ENCODE measurements around the gene SLC35A1. TPM values are rescaled to one million over a fixed set of nuclear protein-coding genes. Genes with fewer than 3 reads are reported as not detected.
"Not testable (repeated sequence)": the region's sequence is repeated elsewhere in the genome, so short reads cannot be mapped to it uniquely, and the experiment has no call there.

Gene SLC35A1, protein sequence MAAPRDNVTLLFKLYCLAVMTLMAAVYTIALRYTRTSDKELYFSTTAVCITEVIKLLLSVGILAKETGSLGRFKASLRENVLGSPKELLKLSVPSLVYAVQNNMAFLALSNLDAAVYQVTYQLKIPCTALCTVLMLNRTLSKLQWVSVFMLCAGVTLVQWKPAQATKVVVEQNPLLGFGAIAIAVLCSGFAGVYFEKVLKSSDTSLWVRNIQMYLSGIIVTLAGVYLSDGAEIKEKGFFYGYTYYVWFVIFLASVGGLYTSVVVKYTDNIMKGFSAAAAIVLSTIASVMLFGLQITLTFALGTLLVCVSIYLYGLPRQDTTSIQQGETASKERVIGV
- polyA plus RNA-seq (ENCODE audit: insufficient read length in 4 of 4), result 10 to 100 TPM; 44.8 to 53.7 (median 49.5) TPM

DNA sequence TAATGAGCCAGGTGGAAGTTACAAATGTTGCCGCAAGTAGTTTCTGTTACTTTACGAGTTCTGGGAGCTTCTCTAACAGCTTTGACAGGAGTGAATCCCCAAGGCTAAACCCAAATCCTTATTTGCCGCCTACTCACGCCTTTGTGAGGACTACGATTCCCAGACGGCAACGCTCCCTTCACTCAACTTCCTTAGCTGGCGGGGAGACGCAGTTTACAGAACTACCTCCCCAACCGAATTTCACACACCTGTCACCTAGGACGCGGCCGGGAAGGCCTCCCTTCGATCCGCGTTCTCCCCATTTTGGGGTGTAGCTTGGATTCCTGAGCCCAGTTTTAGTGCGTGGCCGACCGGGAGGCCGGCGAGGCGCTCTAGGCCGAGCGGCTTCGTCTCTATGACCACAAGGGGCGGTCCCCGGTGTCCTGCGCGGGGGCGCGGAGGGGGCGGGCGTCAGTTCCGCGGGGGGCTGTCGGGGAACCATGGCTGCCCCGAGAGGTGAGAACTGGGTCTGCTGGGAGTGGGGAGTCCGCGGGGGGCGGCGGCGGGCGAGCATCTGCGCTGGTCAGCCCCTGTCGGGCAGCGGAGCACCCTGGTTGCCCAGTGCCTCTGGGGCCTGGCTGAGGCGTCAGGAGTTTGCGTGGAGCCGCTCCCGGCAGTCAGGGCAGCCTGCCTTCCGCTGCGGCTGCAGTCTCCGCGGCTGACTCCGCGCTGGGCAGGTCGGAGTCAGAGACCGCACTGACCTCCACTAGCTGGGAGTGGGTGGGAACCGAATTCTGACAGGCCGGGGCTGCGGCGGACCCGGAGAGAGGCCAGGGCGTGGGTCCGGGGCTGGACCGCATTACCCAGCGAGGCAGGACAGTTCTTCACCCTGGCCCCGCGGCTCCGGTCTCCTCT is at the start of gene SLC35A1:
TSS of gene SLC35A1 (plus strand) at position 450 of the 894 bp plus-strand sequence. CDS start at position 480, 30 bp downstream.
- peak; percentile 73 to 83 (median 78) for DNase-seq (ENCODE audit: low read depth in 4 of 4, low spot score in 3 of 4)

DNA sequence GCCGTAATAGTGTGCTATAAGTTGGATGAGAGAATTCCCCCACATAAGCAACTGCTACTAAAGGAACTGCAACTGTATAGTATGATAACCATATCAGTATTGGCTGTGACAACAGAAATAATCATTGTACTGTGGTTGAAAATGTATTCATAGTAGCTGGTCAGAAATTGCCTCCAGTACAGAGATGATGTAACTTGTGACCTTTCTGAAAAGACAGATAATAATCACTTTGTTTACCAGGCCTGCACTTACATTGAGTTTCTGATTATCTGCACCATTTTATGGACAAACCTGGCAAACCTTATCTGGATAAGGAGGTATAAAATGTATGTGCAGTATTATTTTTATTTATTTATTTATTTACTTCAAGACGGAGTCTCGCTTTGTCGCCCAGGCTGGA is 46.0 kb upstream of the SLC35A1 start:
- DNase-seq (ENCODE audit: low read depth in 4 of 4, low spot score in 3 of 4), result no peak

DNA sequence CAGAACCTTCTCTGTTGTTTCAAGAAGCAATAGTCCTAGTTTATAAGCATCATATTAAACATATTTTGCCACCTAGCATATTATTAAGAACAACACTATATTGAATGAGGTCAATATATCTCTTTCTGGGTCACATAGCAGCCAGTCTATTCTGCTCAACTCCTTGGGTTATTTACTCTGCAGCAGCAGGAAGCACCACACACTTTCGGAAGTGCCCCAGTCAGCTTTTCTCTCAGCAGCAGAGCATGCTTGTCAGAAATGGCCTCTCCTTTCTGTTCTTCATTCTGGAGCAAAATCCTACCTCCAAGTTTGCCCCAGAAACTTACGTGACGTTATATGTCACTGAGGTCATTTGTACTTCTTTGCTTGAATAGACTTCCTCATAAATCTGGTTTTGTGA is 42.3 kb upstream of the SLC35A1 start:
- DNase-seq (ENCODE audit: low read depth in 4 of 4, low spot score in 3 of 4), result no peak

DNA sequence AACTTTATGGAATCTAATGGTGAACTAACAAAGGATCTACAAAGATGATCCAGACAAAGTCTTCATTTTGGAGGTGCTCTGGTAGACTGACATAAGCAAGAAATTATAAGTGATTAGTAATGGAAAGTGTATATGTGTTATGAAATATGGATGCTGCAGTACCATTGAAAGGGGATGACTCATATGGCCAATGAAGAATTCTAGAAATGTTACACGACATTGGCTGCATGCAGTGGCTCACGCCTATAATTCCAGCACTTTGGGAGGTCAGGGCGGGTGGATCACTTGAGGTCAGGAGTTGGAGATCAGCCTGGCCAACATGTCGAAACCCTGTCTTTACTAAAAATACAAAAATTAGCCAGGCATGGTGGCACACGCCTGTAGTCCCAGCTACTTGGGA is 41.5 kb upstream of the SLC35A1 start:
- no peak for DNase-seq (ENCODE audit: low read depth in 4 of 4, low spot score in 3 of 4)

DNA sequence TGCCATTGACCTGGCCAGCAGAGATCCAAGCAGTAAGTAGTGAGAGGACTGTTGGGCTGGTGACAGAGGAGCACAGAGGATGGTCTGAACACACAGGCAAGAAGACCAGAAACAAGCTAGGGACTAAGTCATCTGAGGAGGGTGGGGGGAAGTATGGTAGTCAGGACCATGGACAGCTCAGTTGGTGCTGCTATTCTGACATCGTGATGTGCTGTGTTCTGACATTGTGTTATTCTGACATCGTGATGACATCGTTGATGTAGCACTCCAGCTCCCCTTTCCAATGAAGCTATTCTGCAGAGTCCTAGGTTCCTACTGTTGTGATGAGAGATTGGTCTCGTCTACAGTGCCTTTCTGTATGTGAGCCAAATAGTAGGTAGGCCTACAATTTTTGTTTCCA is 36.3 kb upstream of the SLC35A1 start:
- peak; percentile 53 to 72 (median 62) for DNase-seq (ENCODE audit: low read depth in 4 of 4, low spot score in 3 of 4)

DNA sequence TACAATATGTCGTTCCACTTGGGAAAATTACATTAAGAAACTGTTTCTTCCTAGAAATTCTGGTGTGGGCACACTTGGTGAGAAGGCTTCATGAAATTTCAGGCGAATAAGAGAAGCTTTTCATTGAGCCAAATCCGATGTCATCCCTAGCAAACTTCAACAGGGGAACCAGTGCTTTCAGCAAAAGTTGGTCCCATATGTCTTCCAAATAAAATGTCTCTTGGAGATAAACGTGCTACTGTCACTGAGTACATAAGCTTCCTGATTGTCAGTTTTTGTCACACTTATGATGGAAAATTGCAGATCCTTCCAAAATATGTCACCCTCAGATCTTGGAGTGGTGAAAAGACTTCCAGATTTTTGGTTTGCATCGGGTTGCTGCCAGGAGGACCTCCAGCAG is 31.1 kb upstream of the SLC35A1 start:
- DNase-seq (ENCODE audit: low read depth in 4 of 4, low spot score in 3 of 4), result no peak

DNA sequence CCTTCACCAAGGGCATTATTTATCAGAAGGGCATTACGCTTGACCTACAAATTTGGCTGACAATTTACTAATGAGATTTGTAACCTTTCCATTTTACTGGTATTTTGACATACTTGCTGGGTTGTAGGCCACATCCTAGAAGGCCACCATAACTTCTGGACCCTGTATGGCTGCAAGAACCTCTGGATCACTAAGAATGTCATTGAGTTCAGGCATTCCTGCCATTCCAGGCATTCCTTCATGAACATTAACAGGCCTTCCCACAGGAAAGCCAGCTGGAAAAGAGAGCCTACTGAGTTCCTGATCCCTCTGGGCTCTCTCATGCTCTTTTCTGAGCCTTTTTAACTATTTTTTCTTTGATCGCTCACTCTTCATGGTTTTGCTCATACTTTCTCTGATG is 28.4 kb upstream of the SLC35A1 start:
- DNase-seq (ENCODE audit: low read depth in 4 of 4, low spot score in 3 of 4), result no peak

DNA sequence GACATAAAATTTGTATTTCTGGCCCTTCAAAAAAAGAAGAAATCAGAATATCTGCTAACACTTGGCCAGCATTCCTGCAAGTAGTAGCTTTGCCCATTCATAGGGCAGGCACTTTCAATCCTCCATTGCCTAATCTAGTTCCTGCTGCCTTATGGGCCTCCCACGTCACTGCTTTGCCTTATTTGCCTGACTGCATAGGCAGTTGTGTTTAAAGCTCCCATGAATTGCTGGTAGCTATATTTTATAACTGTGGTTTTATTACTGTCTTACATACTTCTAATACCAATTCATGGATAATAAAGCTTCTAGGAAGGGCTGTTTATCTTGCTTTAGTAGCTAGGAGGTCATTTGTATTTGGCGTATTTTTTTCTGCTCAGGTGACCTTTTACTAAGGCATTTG is 7.7 kb upstream of the SLC35A1 start:
- no peak for DNase-seq (ENCODE audit: low read depth in 4 of 4, low spot score in 3 of 4)

DNA sequence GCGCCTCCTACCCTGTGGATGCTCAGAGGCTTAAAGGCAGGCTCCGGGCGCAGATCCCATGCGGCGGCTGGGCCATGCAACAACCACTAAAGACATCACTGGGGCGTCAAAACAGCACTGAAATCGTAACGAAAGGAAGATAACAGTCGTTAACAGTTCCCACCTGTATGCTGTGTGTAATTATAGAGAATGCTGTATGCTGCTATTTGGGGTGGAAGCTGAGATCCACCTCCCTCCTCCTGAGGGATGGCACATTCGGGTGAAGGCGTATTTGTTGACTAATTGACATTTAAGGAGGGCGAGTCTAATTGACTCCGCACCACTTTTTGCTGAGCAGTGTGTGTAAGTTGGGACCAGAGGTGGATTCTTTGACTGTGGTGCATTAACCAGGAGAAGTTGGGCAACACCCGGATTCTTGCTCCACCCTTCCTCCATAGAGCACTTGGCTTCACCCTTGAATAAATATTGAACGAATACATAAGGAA is 687 bp downstream of the SLC35A1 start:
- peak; percentile 14 to 31 (median 20) for DNase-seq (ENCODE audit: low read depth in 4 of 4, low spot score in 3 of 4)

DNA sequence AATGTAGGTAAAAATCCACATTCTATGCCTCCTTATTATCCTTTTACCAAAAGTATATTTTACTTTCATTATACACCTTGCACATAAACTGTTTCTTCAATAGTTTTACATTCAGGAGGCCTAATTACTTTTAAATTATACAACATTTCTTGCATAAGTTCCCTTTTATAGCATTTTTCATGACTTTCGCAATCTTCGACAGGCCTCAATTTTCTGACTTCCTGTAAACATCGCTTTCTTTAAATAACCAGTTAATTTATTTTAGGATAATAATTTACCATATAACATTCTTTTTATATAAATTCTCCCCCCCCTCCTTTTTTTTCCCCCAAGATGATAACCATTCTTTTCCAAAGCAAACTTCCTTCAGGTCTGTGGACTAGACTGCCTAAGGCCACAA is 9.2 kb downstream of the SLC35A1 start:
- DNase-seq (ENCODE audit: low read depth in 4 of 4, low spot score in 3 of 4), result no peak

DNA sequence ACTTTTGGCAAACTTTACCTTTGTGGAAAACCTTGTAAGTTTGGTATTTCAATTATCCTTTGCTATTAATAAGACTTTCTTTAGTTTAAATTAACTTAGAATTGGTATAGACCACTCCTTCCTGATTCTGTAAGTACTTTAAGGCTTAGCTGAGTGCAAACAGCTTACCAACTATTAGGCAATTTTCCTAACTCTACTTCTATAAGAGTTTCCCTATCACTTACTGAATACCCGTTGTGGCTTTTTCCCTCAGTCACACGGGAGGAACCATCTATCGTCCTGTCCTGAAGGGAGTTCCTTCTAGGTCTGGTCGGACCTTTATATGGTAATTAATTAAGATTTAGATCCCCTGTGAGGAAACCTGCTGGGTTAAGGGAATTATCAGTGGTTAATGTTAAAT is 9.6 kb downstream of the SLC35A1 start:
- no peak for DNase-seq (ENCODE audit: low read depth in 4 of 4, low spot score in 3 of 4)

DNA sequence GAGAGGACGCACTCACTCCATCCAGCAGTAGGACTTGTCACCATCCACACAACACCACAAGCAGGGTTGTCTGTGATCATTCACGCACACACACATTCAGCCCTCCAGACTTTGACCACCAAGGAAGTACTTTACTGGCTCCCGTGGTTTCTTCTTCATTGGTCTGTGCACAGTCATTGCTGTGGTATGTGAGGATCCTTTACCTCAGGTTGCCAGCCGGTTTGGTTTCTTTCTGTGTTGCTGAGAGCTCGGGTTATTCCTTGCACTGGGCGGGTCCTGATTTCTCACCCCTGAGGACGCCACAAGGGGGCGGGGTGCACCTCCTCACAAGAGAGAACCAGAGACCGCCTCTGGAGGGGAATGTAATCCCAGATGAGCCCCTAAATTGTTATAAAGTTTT is 11.2 kb downstream of the SLC35A1 start:
- no peak for DNase-seq (ENCODE audit: low read depth in 4 of 4, low spot score in 3 of 4)

DNA sequence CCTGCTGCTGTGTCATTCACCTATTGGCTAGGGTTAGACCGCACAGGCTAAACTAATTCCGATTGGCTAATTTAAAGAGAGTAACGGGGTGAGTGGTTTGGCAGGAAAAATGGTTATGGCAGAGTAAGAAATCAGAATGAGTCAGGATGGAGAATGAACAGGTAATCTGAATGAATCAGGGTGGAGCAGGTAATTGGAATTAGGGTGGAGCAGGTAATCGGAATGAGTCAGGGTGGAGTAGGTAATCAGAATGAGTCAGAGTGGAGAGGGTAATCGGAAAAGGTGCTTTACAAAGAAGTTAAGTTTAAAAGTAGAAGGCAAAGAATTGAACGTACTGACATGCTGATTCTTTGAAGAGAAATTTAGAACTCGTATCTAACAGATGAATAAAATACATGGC is 11.7 kb downstream of the SLC35A1 start:
- no peak for DNase-seq (ENCODE audit: low read depth in 4 of 4, low spot score in 3 of 4)

DNA sequence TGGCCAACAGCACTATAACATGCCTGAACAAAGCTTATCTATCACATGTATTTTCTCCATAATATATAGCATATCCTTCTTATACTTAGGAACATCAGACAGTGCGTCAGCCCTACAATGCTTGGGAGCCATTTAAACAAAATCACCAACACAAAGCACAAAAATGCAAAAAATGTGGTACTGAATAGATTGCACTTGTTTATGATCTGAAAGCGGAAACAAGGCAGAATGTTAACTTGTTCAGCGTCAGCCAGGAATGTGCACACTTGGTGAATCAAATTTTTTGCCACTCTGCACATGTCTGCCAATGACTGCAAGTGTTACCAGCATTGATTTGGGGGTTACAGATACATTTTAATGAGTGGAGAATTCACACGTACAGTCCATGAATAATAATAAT is 14.8 kb downstream of the SLC35A1 start:
- DNase-seq (ENCODE audit: low read depth in 4 of 4, low spot score in 3 of 4), result no peak

DNA sequence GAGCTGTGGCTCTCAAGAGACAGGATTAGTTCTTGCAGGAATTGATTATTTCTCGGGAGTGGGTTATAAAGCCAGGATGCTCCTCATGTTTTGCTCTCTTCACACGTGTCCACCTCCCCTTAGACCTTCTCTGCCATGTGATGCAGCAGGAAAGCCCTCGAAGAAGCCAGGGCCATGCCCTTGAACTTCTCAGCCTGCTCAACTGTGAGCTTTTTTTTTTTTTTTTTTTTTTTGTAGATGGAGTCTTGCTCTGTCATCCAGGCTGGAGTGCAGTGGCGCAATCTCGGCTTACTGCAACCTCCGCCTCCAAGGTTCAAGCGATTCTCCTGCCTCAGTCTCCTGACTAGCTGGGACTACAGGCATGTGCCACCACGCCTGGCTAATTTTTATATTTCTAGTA is 16.6 kb downstream of the SLC35A1 start:
- DNase-seq (ENCODE audit: low read depth in 4 of 4, low spot score in 3 of 4), result not testable (repeated sequence)

DNA sequence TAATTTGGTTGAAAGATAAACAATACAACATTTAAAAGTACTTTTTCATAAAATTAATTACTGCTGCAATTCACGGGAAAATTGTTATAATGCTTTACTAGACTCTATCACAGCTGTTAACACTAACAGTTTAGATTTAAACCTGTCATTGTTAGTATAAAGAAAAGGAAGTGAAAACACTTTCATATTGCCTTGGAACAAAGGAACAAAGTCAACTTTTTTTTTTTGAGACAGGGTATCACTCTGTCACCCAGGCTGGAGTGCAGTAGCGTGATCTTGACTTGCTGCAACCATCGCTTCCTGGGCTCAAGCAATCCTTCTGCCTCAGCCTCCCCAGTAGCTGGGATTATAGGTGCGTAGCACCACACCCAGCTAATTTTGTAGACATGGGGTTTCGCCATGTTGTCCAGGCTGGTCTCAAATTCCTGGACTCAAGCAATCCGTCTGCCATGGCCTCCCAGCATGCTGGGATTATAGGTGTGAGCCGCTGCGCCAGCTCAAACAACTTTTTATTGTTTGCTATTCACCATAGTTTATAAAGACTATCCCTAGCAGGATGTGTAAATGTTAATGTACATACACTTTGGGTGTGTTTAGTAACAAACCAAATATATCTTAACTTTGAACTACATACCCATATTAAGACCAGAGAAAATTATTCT is 22.1 kb downstream of the SLC35A1 start:
- no peak for DNase-seq (ENCODE audit: low read depth in 4 of 4, low spot score in 3 of 4)

DNA sequence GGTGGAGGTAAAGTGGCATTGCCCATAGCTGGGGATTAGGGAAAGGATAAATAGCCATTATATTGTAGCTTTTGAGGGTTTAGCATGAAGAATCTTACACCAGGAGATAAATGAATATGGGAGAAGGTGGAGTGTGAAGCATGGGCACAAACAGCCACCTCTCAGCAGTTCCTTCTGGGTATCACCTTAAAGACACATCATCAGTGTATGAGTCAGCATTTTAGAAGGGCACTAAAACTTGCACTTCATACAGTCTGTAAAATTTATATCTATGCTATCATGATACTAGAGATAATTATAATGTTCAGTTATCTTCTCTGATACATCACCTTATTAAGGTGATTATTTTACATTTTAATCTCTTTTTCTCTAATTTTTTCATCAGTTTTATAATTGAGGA is 25.3 kb downstream of the SLC35A1 start:
- DNase-seq (ENCODE audit: low read depth in 4 of 4, low spot score in 3 of 4), result no peak

DNA sequence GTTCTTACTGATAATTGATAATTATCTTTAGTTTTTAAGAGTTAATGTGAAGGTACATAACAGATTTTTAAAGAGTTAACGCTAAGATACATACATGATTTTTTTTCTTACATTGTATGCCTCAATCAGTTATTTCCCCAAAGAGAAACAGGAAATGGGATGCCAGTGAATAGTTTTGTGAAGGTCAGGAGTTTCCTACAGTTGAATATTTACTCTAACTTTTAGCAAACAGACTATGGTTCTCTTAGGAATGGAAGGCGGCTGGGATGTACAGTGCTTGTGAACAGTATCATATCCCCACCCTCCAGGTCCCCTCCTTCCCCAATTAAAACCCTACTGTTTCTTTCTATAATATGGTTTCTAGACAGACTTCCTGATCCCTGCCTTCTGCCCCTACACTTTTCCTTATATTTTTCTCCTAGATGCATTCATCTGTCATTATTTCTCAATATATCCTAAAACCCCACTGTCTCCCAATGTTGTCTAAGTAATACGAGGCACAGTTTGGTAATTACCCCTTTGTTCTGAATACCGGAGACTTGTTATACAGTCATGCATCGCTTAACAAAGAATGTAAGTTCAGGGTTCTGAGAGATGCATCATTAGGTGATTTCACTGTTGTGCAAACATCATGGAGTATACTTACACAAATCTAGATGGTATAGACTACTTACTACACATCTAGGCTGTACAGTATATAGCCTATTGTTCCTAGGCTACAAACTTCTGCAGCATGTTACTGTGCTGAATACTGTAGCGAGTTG is 29.2 kb downstream of the SLC35A1 start:
- no peak for DNase-seq (ENCODE audit: low read depth in 4 of 4, low spot score in 3 of 4)

DNA sequence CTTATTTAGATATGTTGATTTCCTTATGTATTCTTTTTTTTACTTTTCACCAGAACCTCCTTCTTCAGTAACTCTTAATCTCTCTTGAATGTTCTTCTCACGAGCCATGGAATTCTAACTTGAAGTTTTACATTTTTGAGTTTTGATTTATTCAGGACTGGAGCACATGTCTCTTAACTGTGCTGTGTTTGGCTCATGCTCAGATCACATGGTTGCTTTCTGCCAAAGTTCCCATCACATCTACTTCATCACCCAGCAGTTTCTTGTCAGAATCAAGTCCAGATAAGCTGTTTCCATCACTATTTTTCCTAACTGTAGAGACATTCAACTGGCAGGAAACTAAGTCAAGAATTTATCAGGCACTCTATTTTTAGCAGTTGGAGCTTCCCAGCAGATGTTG is 31.7 kb downstream of the SLC35A1 start:
- DNase-seq (ENCODE audit: low read depth in 4 of 4, low spot score in 3 of 4), result peak in 1 of 4 donors; percentile 5

DNA sequence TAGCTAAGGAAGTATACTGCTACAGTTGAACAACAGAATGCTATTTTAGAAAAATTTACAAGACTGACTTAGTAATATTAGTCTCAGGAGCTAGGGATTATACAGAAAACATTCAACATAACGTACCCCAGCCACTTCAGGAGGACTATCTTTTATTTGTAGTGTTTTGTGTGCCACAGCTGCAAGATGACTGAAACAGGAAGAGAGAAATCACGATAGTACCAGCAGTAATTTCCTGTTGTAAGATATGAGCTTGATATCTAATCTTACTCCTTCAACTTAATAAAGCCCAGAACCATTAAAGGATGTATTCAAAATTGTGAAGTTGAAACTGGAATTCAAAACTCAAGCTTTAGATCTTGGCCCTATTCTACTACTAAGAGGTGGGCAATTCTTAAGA is 42.1 kb downstream of the SLC35A1 start:
- DNase-seq (ENCODE audit: low read depth in 4 of 4, low spot score in 3 of 4), result no peak

Measured in right renal pelvis (tissue), 4 donors.